Measurements from ENCODE around the gene TREM2. TPM values are rescaled to one million over a fixed set of nuclear protein-coding genes. Genes with fewer than 3 reads are reported as not detected.
"Not testable (repeated sequence)": the region's sequence is repeated elsewhere in the genome, so short reads cannot be mapped to it uniquely, and the experiment has no call there.

The TREM2 gene
- total RNA-seq, 2 experiments from 2014 or later, result not detected

DNA sequence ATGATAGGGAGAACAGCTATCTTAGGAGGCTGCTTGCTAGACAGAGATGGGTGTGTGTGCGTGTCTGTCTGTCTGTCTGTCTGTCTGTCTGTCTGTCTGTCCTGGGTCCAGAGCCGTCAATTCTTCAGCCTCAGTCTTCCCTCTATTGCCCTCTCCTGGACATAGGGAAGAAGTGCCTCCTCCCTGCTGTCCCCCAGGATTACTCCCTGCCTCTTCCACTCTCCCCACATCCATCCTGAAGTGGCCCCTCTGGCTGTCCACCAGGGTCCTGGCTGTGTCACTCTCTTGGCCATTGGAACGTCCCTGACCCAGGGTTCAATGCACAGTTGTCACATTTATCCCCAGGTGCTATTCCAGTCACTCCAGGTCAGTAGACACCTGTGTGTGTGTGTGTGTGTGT, 27.9 kb upstream of the TREM2 start:
- Mint-ChIP-seq H3K4me3 (no peak overlapping the region), H3K27ac (no peak overlapping the region), H3K9me3 (peaks cover 7% of the 10 kb centered on the region), H3K36me3 (peaks cover 16% of the 10 kb centered on the region), H3K27me3 (no peaks in the 10 kb centered on the region), H3K4me1 (peaks cover 20% of the 10 kb centered on the region)
- no peak for DNase-seq

DNA sequence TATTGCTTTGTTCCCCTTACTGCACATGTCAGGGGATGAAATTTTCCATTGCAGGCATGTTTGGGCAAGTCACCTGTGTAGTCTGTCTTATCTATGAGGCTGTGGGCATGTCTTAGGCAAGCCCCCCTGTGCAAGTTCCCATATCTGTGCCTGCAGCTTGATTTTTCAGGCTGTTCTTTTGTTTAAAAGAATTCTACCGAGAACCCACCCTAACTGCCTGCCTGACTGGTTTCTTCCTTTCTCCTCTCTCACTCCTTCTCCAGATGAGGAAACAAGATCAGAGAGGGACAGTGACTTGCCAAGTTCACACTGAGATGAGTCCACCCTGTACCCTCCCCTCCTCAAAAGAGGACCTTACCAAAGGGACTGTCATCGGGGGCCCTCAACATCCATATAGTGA, 27.1 kb upstream of the TREM2 start:
- Mint-ChIP-seq H3K27me3 (no peaks in the 10 kb centered on the region), H3K36me3 (peaks cover 16% of the 10 kb centered on the region), H3K9me3 (peaks cover 7% of the 10 kb centered on the region), H3K4me3 (no peak overlapping the region), H3K4me1 (peaks cover 15% of the 10 kb centered on the region), H3K27ac (no peak overlapping the region)
- DNase-seq, result no peak

DNA sequence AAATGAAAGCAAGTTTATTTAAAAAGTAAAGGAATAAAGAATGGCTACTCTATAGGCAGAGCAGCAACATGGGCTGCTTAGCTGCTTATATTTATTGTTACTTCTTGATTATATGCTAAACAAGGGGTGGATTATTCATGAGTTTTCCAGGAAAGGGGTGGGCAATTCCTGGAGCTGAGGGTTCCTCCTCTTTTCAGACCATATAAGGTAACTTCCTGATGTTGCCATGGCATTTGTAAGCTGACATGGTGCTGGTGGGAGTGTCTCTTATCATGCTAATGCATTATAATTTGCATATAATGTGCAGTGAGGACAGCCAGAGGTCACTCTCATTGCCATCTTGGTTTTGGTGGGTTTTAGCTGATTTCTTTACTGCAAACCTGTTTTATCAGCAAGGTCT, 26.1 kb upstream of the TREM2 start:
- Mint-ChIP-seq H3K4me1 (peaks cover 15% of the 10 kb centered on the region), H3K36me3 (peaks cover 16% of the 10 kb centered on the region)
- H3K27ac Mint-ChIP-seq, H3K9me3 Mint-ChIP-seq, H3K4me3 Mint-ChIP-seq, H3K27me3 Mint-ChIP-seq, DNase-seq: not testable (repeated sequence)

DNA sequence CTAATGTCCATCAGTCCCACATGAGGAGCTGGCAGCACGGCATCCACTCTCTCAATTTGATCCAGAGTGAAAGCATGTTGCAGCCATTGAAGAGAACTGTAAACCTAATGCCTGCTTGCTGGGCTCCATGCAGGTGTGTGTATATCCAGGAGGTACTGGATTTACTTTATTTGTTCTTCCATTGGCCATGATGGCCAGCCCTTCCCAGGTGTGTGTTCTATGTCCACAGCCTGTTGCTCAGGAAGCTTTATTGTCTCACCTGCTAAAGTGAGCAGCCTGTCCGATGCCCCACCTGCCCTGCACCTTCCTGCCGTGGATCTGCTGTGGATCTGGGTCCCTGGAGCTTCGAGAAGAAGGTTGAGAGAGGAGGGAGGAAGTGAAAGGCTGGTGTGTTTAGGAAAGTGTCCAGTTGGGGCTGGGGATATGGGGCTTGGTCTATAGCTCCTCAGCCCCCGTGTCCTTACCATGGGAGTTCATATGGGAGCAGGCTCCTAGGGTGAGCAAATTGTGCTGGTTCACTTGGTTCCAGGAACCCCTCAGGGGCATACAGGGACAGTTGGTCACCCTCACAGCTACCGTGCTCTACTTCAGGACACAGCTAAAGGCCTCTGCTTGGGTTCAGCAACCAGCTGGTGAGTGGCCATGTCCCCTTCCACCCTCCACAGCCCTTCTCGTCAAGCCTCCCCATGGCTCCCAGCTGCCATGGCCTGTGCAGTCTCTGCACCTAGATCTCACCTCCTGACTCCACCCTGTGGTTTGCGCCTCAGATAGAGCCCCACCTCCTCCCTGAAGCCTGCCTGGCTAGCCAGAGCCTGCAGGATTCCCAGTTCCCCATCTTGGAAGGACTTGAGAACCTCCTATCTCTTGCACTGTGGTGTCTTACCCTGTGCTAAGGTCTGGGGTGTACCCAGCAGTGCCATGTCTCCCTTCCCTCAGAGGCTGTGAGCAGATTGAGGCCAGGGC, 25.3 kb upstream of the TREM2 start:
- peaks cover 7% of the 10 kb centered on the region for H3K9me3 Mint-ChIP-seq
- no peak overlapping the region for H3K27ac Mint-ChIP-seq
- peaks cover 10% of the 10 kb centered on the region for H3K4me1 Mint-ChIP-seq
- H3K27me3 Mint-ChIP-seq, result no peaks in the 10 kb centered on the region
- H3K36me3 Mint-ChIP-seq, result peaks cover 16% of the 10 kb centered on the region
- DNase-seq, result no peak
- no peak overlapping the region for H3K4me3 Mint-ChIP-seq

DNA sequence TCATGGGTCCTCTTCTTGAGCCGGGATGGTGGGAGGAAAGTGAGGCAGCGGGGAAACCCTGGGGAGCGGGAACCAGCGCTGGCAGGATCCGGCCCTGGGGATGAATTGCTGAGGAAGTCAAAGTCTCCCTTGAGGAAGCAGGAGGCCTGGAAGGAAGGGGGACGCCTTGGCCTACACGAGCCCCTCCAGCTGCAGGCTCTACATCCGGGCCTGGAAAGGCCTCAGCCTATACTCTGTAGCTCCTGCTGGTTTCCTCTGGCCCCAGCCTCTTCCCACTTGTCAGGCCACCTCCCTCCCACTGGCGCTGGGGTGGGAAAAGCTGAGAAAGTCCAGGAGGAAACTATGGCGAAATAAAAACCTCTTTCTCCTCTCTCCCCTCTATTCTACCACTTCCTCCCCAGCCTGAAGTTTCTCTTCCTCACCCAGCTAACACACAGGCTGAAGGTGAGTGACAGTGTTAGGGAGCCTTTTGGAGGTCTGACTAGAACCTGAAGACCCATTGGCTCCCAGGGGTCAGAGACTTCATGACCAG, 23.2 kb upstream of the TREM2 start:
- Mint-ChIP-seq H3K27me3 (no peaks in the 10 kb centered on the region), H3K27ac (no peak overlapping the region), H3K4me3 (no peak overlapping the region), H3K4me1 (peaks cover 18% of the 10 kb centered on the region), H3K36me3 (peaks cover 15% of the 10 kb centered on the region), H3K9me3 (peaks cover 7% of the 10 kb centered on the region)
- no peak for DNase-seq

DNA sequence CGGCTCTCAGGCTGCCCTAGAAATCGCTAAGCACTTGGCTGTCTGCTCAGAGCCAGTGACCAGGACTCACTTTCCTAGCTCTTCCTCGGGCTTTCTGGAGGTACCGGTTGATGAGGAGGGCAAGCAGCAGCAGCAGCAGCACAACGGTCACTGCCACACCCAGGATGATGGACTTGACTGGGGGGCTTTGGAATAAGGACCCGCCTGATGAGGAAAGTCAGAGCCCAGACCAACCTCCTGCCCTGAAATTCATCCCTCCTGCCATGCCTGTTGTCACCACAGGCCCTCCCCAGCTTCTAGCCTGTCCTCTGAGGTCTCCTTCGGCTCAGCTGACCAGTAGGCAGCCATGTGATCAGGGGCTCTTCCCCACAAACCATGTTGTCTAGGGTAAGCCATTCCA, 21.8 kb upstream of the TREM2 start:
- Mint-ChIP-seq H3K9me3 (peaks cover 3% of the 10 kb centered on the region), H3K4me3 (no peak overlapping the region), H3K27ac (no peak overlapping the region), H3K27me3 (no peaks in the 10 kb centered on the region), H3K4me1 (peaks cover 18% of the 10 kb centered on the region), H3K36me3 (peaks cover 4% of the 10 kb centered on the region)
- no peak for DNase-seq

DNA sequence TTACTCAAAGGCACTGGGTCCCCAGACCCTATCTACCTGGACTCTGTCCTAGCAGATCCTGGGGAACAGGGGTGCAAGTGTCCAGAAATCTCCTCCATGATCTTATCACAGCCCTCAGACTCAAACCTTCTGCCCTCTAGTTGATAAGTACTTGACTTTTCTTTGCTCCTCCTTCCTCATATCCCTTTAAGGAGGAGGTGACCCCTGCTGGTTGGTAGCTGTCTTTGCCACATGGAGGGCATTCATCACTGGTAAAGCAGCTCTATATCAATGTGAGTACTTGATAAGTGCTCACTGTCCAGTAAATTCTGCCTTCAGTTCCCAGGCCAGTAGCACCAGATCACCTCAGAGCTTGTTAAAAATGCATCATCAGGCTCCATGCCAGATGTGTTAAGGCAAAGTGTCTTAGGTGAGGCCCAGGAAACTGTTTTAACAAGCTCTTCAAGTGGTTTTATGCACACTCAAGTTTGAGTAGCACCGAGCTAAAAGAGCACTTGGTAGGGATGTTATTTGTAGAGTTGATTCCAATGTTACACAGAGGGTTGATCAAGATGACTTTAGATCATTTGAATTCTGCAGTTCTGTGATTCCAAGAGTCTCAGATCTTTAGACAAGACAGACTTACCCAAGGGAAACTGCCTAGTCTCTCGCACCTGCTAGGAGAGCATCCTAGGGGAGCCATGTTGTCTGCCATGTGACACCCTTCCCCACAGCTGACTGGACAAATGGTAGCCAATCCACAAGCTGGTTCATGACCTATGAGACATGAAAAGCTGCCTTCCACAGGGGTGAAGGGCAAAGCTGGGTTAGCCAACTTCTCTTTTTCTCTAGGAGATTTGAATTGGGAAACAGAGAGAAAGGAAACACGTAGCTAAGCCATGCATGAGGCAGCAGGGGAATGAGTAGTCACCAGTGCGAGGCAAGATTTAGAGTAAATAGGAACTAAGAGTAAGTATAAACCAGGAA, 19.4 kb upstream of the TREM2 start:
- DNase-seq, result peak; percentile 40
- Mint-ChIP-seq H3K27ac (no peak overlapping the region), H3K4me3 (peak overlapping the region; percentile 37), H3K9me3 (no peaks in the 10 kb centered on the region), H3K36me3 (no peaks in the 10 kb centered on the region), H3K4me1 (peaks cover 14% of the 10 kb centered on the region), H3K27me3 (no peaks in the 10 kb centered on the region)

DNA sequence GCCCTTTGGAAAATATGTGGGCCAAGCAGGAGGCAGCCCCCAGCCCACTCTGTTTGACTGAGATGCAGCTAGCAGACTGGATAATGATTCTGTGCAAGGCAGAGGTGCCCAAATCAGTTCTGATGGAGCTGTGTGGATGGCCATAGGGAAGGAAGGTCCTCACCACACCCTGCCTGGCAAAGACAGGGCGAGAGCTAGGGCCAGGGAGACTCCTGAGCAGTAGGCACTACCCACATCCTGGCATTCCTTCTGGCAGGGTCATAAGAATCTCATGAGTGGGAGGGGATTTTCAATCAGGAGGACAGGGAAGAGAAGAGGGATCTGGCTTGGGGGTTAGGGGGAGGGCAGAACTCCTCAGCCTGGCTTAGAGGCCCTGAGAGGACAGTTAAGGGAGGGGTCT, 18.6 kb upstream of the TREM2 start:
- no peak overlapping the region for H3K4me3 Mint-ChIP-seq
- DNase-seq, result no peak
- peaks cover 14% of the 10 kb centered on the region for H3K4me1 Mint-ChIP-seq
- no peaks in the 10 kb centered on the region for H3K36me3 Mint-ChIP-seq
- no peak overlapping the region for H3K27ac Mint-ChIP-seq
- H3K27me3 Mint-ChIP-seq, result no peaks in the 10 kb centered on the region
- H3K9me3 Mint-ChIP-seq, result no peaks in the 10 kb centered on the region

DNA sequence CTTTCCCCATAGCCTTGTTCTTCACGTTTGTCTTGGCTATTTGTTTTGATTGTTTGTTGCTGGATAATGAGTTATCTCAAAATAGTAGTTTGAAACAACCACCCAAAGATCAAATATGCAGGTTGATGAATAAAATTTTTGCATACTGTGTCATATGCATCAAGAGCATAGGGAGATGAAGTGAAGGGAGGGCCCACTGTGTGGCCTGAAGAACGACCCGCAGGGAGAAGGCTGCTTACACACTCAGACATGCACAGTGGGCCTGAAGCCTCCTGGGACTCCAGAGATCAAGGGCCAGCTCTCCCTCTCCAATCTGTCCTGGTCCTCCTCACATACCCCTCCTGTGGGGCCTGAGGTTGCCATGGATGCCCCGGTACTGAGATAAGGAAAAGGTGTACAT, 16.2 kb upstream of the TREM2 start:
- Mint-ChIP-seq H3K4me3 (no peak overlapping the region), H3K27me3 (no peaks in the 10 kb centered on the region), H3K36me3 (no peaks in the 10 kb centered on the region), H3K27ac (no peak overlapping the region), H3K4me1 (peaks cover 11% of the 10 kb centered on the region), H3K9me3 (no peaks in the 10 kb centered on the region)
- DNase-seq, result no peak

DNA sequence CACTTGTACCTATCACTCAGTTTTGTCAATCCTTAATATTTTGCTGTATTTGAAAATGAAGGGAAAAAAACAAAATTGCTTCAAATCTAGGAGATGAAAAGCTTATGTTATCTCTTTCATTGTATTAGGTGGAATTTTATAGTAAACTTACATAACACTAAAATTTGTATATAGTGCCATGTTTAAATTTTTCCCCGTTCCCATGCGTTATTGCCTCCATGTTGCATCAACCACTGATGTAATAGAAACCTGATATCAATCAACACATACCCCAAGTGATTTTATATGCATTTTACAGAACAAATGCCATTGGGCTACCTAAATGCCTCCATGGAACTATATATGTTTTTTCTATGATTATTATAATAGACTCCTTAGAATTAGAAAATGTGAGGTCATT, 14.8 kb upstream of the TREM2 start:
- H3K9me3 Mint-ChIP-seq, result no peaks in the 10 kb centered on the region
- no peak overlapping the region for H3K4me3 Mint-ChIP-seq
- H3K27ac Mint-ChIP-seq, result no peak overlapping the region
- no peaks in the 10 kb centered on the region for H3K36me3 Mint-ChIP-seq
- DNase-seq, result no peak
- H3K27me3 Mint-ChIP-seq, result no peaks in the 10 kb centered on the region
- H3K4me1 Mint-ChIP-seq, result peaks cover 10% of the 10 kb centered on the region

DNA sequence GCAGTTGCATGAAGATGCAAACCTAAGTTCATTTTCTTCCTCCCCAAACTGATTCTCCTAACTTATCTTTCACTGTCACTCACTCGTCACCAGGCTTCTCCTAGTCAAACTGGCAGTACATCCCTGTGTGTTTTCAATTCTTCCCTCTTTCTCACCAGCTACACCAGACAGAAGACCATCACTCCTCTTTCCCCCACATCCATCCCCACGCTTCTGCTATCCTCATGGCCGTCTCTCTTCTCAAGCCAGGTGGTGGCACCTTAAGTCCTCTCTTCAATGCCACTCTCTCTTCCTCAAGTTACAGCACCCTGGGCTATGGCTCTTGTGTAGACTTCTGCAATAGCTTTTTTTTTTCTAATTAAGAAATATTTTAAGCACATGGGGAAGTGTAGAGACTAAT, 14.4 kb upstream of the TREM2 start:
- no peak overlapping the region for H3K27ac Mint-ChIP-seq
- no peak overlapping the region for H3K4me3 Mint-ChIP-seq
- H3K9me3 Mint-ChIP-seq, result no peaks in the 10 kb centered on the region
- DNase-seq, result no peak
- no peaks in the 10 kb centered on the region for H3K27me3 Mint-ChIP-seq
- peaks cover 6% of the 10 kb centered on the region for H3K4me1 Mint-ChIP-seq
- H3K36me3 Mint-ChIP-seq, result no peaks in the 10 kb centered on the region

DNA sequence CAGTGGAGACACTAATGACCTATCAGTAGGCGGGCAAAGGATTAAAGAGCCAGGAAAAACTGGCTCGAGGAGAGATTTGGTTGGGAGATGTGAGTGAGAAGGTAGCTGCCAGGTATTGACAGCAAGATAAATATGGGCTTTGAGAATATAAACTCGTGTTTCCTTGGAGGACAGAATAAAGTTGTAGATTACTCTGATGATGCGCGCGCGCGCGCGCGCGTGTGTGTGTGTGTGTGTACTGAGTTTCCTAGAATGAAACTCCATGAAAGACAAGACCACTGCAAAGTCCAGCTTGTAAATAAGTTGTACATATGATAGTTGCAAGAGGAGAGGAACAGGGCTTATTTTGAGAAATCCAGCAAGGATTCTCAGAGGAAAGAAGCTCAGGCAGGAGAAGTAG, 13.3 kb upstream of the TREM2 start:
- Mint-ChIP-seq H3K27me3 (no peaks in the 10 kb centered on the region), H3K9me3 (no peaks in the 10 kb centered on the region), H3K27ac (no peak overlapping the region), H3K4me3 (no peak overlapping the region), H3K36me3 (no peaks in the 10 kb centered on the region), H3K4me1 (no peaks in the 10 kb centered on the region)
- DNase-seq, result no peak

DNA sequence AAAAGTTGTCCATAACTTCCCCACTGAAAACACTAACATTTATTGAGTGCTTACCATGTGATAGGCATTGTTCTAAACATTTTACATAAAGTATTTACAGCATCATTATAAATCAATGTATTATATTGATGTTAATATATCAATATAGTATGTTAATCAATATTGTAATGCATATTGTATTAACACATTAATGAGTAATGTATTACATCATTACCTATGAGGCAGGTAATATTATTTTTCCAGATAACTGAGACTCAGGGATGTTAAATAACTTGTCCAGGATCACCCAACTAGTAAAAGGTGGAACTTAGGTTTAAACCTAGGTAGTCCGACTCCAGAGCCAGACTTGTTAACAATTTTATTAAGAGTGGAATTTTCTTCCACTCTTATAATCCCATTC, 12.2 kb upstream of the TREM2 start:
- no peaks in the 10 kb centered on the region for H3K4me1 Mint-ChIP-seq
- H3K9me3 Mint-ChIP-seq, result no peaks in the 10 kb centered on the region
- no peak for DNase-seq
- H3K27me3 Mint-ChIP-seq, result no peaks in the 10 kb centered on the region
- H3K36me3 Mint-ChIP-seq, result no peaks in the 10 kb centered on the region
- H3K27ac Mint-ChIP-seq, result no peak overlapping the region
- no peak overlapping the region for H3K4me3 Mint-ChIP-seq

DNA sequence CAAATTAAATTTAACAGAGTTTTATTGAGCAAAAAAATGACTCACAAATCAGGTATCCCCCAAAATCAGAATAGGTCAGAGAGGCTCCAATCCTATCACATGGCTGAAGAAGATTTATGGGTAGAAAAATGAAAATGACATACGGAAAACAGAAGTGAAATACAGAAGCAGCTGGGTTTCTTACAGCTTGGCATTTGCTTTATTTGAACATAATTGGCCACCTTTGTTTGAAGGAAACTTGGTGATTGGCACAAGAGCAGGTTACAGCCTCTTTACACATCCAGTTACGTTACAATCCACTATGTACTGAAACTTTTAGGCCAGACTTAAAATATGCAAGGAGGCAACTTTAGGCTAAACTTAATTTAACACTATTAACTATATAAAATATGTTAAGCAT, 11.7 kb upstream of the TREM2 start:
- no peak overlapping the region for H3K27ac Mint-ChIP-seq
- H3K4me3 Mint-ChIP-seq, result no peak overlapping the region
- no peaks in the 10 kb centered on the region for H3K27me3 Mint-ChIP-seq
- no peak for DNase-seq
- no peaks in the 10 kb centered on the region for H3K9me3 Mint-ChIP-seq
- H3K36me3 Mint-ChIP-seq, result no peaks in the 10 kb centered on the region
- no peaks in the 10 kb centered on the region for H3K4me1 Mint-ChIP-seq

DNA sequence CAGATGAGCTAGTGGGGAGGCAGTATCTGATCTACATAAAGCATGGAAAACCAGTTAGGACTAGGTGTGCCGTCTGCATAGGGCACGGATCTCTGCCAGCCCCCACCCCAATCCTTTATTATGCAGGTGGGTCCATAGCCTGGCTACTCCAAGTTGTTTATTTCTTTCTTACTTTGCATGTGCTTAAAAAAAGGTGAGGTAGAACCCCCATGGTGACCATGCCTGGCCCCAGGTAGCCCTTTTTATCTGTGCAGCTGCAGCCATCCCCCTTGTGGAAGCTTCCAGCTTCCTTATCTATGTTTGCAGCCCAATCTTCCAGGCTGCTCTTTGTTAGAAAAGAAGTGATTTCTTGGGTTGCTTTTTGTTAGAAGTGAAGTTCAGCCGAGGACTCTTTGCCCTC, 9.0 kb upstream of the TREM2 start:
- H3K36me3 Mint-ChIP-seq, result no peaks in the 10 kb centered on the region
- no peak for DNase-seq
- no peaks in the 10 kb centered on the region for H3K9me3 Mint-ChIP-seq
- H3K4me3 Mint-ChIP-seq, result no peak overlapping the region
- H3K4me1 Mint-ChIP-seq, result no peaks in the 10 kb centered on the region
- H3K27ac Mint-ChIP-seq, result no peak overlapping the region
- no peaks in the 10 kb centered on the region for H3K27me3 Mint-ChIP-seq

Data from activated naive CD8-positive, alpha-beta T cell treated with anti-CD3 and anti-CD28 coated beads for 36 hours (primary cell).